Middle frontal gyrus (tissue), 1 donor: ENCODE results near the gene STXBP6.
"Not testable (repeated sequence)": the region's sequence is repeated elsewhere in the genome, so short reads cannot be mapped to it uniquely, and the experiment has no call there.

Source experiments
- DNase-seq: peaks from one replicate; pipeline ENCODE4 v3.0.0-alpha.2; 2015; ENCODE audit warnings: low spot score; ENCODE audit errors: extremely low spot score

Gene STXBP6

DNA sequence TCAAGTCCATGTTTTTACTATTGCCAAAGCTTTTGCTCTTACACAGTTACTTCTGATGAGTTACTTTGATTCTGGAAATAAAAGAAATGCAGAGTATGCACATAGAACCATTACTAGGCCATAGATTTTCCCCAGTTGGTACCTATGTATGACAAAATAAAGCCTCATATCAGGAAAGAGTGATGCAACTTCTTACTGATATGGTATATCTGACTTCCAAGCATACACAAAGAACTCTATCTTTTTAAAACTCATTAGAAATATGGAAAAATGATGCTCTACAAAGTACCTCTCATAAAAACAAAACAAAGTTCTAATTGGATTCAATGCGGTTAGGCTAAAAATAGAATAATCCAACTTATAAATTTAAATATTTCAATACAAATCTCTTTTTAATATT is 92.1 kb downstream of the STXBP6 start:
- no peak for DNase-seq

DNA sequence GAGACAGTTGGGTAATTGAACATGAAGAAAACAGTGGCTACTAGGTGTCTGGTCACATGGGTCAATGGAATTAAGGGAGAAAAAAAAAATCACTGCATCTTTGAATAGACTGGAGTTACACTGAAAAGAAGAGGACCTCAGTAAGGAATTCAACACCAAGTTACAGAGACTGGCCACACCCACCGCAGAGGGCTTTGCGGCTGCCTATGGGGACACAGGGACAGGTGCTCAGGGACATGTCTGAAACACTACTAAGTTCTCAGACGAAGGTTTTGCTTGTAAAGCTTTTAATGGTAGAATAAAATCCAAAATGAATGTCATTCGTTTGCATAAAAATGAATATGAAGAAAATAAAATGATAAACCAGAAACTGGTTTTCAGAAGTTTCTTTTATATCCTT is 93.8 kb downstream of the STXBP6 start:
- DNase-seq, result no peak

DNA sequence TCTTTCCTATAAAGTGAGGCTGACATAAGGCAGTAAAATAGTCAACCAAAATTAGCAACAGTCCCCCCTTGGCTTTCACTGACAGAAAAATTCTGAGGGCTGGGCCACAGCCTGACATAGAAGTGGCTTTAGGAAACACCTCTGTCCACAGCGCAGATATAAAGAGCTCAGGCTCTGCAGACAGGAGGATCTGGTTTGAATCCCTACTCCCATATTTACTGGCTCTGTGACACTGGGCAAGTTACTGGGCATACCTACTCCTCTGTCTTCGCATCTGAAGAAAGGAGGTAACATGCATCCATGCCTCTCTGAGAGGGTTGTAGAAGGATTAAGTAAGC is 95.3 kb downstream of the STXBP6 start:
- DNase-seq, result no peak

DNA sequence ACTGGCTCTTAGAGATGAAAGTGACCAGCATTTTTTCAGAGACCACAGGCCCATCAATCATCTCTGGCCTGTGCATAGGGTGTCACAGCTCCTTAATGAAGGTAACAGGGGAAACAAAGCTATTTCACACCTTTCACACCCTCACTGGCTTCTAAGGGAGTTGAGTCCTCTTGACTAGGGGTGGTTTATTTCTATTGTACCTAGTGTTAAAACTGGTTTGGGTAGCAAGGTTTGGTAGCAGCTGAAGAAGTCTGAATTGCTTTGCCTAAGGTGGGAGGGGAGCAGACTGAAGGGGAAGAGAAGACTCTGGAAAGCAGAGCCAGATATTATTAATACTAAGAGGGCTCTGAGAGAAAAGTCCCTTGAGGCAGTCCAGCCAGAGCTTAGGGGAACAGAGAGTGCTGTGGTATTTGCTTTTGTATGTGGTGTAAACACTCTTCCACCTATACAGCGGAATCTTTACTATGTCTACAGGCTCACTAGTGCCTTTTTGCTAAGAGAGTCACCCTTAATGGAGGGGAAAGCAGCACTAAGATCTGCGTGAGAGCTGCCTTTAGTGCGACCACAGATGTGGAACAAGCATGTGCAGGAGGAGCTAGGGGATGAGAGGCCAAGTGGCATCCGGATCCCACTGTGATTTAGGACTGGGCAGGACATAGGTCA is 95.8 kb downstream of the STXBP6 start:
- DNase-seq, result no peak

DNA sequence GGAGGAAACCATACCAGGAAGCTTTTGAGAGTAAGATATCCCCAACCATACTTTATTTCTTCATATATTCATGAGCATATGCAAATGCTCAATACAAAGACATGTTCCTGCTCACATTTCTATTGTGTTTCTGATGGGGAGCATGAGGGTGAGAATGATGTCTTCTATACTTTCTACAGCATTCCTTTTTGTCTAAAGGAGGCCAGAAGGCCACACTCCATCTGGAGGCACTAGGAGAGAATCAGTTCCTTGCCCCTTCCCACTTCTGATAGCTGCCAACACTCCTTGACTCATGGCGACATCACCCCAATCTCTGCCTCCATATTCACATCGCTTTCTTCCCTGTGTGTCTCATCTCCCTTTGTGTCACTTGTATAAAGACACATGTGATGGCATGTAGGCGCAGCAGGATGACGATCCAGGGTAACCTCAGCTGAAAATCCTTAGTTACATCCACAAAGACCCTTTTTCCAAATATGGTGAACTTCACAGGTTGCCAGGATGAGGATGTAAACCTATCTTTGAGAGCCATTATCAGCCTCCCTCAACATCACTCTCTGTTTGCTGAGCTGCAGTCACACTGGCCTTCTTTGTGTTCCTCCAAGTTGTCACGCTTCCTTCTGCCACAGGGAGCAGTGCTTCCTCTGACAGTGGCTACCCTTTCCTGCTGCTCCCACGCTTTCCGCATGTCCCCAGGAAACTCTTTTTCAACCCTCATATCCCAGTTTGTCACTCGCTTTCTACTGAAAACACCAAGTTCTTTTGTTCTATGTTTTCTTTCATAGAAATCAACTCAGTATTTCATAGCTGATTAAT is 96.9 kb downstream of the STXBP6 start:
- no peak for DNase-seq

DNA sequence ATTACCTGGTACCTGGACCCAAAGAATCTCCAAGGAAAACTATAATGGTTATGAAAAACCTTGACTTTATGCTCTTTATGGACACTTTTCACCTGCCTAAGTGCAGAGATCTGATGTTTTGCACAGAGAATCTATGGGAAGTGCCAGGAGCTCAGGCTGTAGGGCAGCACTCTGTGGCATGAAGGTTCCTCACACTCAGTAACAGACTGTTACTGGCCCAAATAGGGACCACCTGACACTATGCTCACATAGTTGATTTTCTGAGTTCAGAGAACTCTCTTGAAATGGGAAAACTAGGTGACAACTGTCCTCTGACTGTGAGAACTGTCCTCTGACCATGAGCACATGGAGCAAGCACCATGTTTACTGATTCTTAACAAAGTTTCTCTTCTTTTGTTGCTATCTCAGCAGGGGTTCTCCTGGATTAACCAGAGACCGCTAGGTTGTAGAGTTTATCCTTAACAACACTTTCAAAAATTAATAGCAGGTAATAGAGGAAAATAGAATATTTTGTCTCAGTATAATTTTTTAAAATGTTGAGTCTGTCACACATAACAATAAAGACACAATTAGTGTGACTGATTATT is 101.6 kb downstream of the STXBP6 start:
- no peak for DNase-seq

DNA sequence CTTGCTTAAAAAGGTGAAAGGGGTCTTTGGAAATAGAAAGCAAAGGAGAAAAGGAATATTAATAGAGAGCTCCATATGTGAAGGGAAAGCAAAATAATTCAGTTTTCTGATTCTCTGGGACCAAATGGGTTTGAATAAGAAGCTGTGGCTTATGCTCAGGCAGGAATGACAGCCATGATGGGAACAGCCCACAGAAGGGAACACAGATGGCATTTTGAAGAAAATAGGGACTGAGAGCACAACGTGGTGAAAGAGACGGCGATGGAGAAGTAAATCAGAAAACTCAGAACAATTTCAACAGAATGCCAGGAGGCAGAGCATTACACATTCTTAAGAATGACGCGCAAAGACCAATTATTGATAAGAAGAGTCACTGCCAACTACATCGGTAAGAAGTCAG is 102.8 kb downstream of the STXBP6 start:
- no peak for DNase-seq

DNA sequence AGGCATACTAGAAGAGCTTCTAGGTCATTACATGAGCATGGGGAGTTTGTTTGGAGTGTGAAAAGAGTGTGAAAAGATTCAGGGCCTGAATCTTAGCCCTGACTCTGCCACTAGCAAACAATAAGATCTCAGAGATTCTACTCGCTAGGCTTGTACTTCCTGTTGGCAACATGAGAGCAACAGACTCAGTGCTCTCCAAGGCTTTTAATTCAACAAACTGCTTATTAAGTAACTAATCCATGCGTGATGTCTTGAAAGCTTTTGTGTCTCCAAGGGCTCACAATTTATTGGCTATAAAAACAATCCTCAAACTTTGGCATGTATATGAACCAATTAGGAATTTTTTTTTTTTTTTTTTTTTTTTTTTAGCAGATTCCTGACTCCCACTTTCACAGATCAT is 105.1 kb downstream of the STXBP6 start:
- DNase-seq, result no peak

DNA sequence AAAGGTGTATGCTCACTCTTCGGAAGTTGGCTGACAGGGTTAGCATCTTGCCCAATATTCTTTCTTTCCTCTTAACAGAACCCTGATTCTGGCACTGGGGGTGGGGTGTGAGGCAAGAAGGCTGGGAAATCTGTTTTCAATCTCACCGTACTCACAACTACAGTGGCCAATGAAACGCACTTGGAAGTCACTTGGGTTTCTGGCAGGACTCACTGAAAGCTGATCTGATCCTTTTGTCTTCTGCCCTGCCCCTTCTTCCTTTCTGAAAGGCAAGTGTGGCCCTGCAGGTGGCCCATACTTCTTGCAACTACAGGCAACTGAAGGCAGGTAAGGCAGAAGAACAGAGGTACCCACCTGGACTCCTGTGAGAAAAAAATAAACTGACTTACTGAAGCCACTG is 106.9 kb downstream of the STXBP6 start:
- DNase-seq, result no peak

DNA sequence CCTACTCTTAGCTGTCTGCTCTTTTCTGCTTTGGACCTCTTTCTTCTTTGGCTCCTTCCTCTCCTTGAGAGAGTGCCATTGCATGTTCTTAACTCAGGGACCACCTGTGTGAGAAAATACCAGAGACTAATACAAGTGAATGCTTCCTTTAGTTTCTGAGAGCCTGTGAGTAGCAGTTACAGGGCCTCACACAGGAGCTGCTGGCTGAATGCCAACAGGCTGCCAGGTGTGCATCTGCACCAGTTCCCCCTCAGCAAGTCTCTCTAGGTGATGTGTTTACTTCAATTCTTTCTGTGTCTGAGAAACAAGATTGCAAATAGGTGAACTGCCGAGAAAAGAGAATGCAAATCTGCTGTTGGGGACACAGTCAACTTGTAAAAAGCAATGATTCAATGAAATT is 108.2 kb downstream of the STXBP6 start:
- no peak for DNase-seq

DNA sequence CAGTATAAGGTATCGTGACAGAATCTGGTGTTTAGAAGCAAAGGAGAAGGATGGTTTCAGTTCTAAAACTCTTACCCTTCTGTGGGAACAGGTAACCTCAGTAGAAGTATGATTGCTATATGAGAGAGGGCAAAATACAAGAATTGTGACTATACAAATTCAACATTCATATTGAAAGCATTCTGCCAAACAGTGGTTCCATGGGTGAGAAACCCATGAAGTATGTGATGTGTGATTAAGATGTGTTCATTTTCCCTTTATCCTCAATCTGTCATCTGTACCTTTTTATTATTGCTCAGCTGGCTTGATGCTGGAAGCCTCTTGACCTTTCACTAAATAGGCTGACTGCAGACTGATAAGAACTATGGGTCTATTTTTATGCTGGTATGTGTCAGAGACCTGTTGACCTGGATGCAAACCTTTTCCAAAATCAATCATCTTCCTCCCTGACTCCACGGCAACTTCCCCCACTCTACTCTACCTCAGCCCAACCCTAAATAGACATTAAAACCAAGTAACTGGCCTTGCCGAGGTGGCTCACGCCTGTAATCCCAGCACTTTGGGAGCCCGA is 109.6 kb downstream of the STXBP6 start:
- DNase-seq, result no peak

DNA sequence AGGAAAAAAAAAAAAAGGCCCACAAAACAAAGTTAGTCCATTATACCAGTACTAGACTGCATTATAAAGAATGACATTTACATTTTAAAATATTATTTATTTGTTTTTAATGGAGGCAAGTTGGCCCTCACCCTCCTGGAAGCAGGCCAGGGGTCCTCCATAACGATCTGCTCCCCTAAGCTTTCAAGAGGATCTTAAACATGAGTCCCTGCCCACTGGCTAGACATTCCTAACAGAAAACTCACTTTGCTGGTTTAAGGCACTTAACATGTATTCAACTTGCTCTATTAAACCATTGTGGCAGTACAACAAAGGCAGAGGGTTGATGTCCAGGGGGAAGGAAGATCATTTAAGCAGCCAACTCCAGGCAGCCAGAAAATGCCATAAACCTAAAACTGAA is 111.4 kb downstream of the STXBP6 start:
- no peak for DNase-seq

DNA sequence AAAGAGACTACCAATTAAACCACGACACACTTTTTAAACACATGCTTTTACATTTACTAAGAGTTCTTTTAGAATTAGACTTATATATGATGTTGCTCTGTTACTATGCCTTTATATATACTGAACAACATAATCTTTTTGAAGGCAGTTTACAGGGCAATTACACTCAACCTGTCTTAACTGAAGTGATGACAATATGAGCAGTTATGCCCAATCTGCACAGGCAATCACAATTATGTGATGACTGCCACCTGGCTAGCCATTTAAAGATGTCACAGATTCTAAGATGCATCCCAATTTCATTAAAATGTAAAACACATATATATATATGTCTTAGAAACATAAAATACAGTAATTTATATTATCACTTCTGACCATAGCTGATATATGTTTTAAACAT is 112.6 kb downstream of the STXBP6 start:
- no peak for DNase-seq

DNA sequence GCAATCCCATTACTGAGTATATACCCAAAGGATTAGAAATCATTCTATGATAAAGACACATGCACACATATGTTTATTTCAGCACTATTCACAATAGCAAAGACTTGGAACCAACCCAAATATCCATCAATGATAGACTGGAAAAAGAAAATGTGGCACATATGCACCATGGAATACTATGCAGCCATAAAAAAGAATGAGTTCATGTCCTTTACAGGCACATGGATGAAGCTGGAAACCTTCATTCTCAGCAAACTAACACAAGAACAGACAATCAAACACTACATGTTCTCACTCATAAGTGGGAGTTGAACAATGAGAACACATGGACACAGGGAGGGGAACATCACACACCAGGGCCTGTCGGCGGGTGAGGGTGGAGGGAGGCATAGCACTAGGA is 113.2 kb downstream of the STXBP6 start:
- not testable (repeated sequence) for DNase-seq

DNA sequence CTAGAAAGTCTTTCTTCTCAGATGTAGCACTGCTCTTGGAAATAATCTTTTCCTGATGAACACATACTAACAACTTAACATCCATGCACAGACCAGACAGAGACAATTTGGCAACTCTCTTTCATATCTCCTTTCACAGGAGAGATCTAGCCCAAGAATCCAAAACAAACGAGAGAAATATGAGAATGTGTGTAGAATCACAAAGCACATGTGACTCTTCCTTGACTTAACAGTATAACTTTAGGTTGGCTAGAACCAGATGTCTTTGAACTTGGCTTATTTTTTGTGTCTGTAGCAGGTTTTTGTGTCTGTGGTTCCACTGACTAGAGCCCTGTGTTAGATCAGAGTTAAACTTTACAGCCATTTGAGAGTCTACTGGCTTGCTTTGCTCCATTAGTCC is 114.2 kb downstream of the STXBP6 start:
- DNase-seq, result no peak

DNA sequence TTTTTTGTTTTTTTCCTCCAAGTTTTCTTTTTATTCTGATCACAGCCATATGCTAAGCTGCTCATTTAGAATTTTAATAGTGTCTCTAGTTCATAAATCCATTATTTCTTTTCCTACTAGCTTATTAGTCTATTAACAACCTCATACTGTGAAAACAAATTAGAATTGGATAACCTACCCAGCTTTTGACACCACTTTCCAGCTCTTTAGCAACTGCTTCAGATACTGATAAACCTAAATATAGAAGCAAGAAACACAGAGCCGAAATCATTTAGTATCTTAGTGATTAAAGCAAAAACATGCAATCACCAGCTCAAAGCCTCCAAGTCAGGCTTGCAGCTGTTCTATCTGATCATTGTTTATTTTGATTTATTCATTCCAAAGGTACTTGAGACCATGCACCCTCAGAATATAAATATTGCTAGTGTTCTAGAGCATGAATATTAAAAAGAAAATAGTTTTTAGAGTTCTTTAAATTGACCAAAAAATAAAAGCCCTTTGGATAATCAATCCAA is 121.5 kb downstream of the STXBP6 start:
- no peak for DNase-seq

DNA sequence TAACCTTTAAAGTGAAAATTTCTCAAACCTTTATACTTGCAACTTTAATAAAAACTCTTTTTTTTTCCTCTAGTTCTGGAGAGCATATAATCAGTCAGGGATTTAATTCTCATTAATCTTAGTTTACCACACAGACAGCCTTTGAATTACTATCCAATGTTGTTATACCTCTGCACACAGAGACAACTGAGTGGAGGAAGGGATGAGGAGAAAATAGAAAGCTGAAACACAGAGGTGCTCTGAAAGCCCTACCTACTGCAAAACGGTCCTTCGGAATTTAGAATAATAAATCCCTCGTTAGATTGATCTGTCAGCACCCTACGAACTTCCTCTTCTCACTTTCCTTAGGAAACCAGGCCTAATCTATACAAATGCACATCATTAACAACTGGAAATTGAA is 122.1 kb downstream of the STXBP6 start:
- DNase-seq, result no peak

DNA sequence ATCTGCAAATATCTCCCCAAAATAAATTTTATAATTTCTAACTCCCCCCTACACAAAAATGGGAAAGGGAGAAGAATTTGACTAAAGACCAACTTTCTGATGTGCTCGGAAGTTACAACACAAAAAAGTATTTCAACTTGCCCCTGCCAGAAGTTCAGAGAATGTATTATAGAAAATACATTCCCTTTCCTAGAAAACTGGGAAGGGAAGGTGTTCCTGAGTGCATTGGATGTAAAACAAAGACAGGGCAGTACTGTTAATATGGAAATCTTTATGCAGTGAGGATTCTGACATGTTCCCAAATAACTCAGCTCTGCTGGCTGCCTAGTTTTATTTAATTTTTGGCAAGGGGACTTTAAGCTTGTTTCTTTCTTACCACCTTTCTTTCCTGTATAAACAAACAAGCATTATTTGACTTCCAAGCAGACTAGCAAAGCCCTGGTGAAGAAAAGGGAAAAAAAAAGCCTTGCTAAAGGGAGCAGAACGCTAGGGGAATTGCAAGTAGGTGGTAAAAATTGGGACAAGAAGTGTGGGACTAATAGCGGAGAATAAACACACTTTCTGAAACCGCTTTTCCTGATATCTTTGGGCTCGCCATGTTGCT is 124.1 kb downstream of the STXBP6 start:
- no peak for DNase-seq

DNA sequence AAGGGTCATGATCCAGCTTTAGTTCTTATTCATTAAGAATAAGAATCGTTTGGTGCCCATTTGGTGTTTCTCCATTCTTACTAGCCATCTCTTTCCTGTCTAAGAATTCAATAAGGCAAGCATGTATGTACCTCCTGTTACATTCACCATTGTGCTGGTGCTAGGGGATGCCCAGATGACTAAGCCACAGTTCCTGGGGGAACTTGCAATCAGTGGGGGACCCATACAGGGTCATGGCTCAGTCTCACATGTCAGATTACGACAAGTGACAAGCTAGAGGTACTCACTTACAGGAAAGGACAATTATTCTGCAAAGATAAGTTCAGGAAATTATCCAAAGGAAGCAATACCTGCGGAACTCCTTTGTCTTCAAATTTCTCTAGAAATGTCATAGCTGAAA is 125.4 kb downstream of the STXBP6 start:
- no peak for DNase-seq

DNA sequence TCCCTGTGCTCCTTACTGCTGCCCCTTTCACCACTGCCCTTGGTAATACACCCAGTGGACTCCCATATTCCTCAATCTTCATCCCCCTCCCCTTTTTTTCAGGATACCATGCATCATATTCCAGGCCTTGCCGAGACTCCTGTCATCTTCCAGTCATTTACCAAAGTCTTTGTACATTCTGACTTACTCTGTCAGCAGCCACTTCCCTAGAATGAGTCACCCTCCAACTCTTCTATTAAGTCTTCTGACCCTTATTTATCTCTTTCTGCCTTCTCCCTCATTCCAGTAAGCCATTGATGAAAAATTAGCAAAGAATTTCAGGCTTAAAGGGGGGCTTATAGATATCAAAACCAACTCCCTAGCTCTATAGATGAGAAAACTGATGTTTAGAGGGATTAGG is 128.0 kb downstream of the STXBP6 start:
- DNase-seq, result no peak

DNA sequence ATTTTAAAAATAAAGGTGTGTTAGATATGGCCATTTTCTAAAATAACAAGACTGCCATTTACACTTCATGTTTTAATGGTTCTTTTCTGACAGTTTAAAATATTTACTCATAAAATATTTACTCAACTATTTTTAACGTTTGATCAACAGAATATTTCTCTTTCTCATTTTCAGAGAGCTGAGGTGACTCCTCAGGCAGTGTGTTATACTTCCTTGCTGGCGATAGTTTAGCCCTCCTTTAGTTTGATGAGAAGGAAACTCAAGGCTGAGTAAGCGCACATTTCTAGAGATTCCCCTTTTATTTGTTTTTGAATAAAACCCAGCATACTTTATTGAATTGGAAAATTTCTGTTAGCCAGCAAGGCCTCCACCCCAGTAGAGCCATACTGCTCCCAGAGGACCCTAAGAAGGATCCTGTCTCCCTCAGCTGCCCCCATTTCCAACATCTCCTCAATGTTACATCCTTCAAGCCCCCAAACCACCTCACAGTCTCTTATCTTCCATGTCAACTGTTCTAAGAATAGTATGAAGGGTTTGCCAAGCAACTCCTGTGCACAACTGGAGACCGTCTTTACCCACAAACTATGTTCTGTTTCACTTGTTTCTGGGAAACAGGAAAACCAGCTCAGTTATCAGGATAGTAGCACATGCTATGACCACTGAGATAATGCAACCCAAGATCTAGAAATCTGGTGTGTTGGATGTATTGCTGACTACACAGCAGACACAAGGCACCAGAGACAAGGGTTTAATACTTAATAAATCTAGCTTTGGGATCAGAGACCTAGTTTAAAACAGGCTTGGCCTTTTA is 129.5 kb downstream of the STXBP6 start:
- no peak for DNase-seq
